Endothelial cell of umbilical vein (primary cell): ENCODE results near the gene NME2. TPM values are rescaled to one million over a fixed set of nuclear protein-coding genes. Genes with fewer than 3 reads are reported as not detected.

Source experiments
- BruUV-seq: library from RNA; stranded (reverse); fragments of 400-500 nt; replicated peaks from 2 replicates; lab custom pipeline; 2021; lab: Mats Ljungman, UMichigan
- CTCF ChIA-PET: fragments of 300-600, 350-600 bp; sonication (Branson Sonifier 250); formaldehyde crosslinking; loops from one replicate; lab custom pipeline; 2021; ENCODE audit warnings: antibody characterized with exemption, inconsistent platforms; lab: Charles Lee
- POLR2A ChIA-PET: fragments of 300-600, 350-600 bp; sonication (Branson Sonifier 250); formaldehyde crosslinking; loops from one replicate; lab custom pipeline; 2021; ENCODE audit warnings: antibody characterized with exemption, inconsistent platforms; lab: Charles Lee
- DNase-seq: peaks from one replicate; pipeline ENCODE4 v3.0.0-alpha.2; 2011; ENCODE audit warnings: low read depth, low spot score
- FAIRE-seq: peaks from 2 replicates; lab custom pipeline; 2011; peaks lifted over from hg19 to GRCh38; lab: Jason Lieb, UNC
- H2AFZ ChIP-seq: 2 replicates; pipeline ENCODE4 v1.6.0; 2012; ENCODE audit warnings: low read depth, low read length, control low read depth, inconsistent platforms
- H3K27ac ChIP-seq: 2 replicates; pipeline ENCODE4 v1.5.1; 2011; ENCODE audit warnings: low read depth, mild to moderate bottlenecking, control low read depth, low read length, moderate library complexity; ENCODE audit not compliant: insufficient read depth
- H3K27me3 ChIP-seq, 2 experiments: 2 replicates each; pipeline versions ENCODE4 v1.6.0 to v1.6.1; 2011; ENCODE audit warnings: low read length in 2 of 2, mixed read lengths in 1 of 2; ENCODE audit not compliant: control insufficient read depth in 2 of 2, insufficient read depth in 2 of 2
- H3K36me3 ChIP-seq, 2 experiments: 2 replicates in 1 of 2; 3 replicates in 1 of 2; pipeline ENCODE4 v1.5.1; 2011; ENCODE audit warnings: low read length in 2 of 2, mild to moderate bottlenecking in 1 of 2, moderate library complexity in 1 of 2; ENCODE audit not compliant: control insufficient read depth in 2 of 2, insufficient read depth in 2 of 2; ENCODE audit errors: extremely low read depth in 1 of 2
- H3K4me1 ChIP-seq: 3 replicates; pipeline ENCODE4 v1.5.1; 2011; ENCODE audit warnings: mild to moderate bottlenecking, low read length; ENCODE audit not compliant: control insufficient read depth, insufficient read depth; ENCODE audit errors: extremely low read depth
- H3K4me2 ChIP-seq: 2 replicates; pipeline ENCODE4 v1.6.1; 2011; ENCODE audit warnings: low read length, control low read depth, mixed read lengths; ENCODE audit not compliant: insufficient read depth
- H3K4me3 ChIP-seq, 3 experiments: fragments of 200-600 bp in 1 of 3; sonication (generic), shearing (Covaris generic) in 1 of 3; replicated peaks in 1 of 3; 2 replicates each; pipeline ENCODE4 v1.5.1; 2011 to 2016; ENCODE audit warnings: control low read depth in 3 of 3, low read length in 3 of 3, mild to moderate bottlenecking in 2 of 3, inconsistent platforms in 1 of 3, low read depth in 1 of 3, moderate library complexity in 1 of 3; ENCODE audit not compliant: insufficient read depth in 1 of 3
- H3K79me2 ChIP-seq: 2 replicates; pipeline ENCODE4 v1.6.0; 2012; ENCODE audit warnings: low read length, inconsistent platforms; ENCODE audit not compliant: control insufficient read depth, insufficient read depth
- H3K9ac ChIP-seq: replicated peaks from 2 replicates; pipeline ENCODE3; 2011; ENCODE audit warnings: low read length, control low read depth; ENCODE audit not compliant: insufficient read depth; ENCODE audit errors: extremely low read depth
- H3K9me1 ChIP-seq: replicated peaks from 3 replicates; pipeline ENCODE4 v1.6.0; 2011; ENCODE audit warnings: mild to moderate bottlenecking, low read length; ENCODE audit not compliant: control insufficient read depth, insufficient read depth; ENCODE audit errors: extremely low read depth
- H3K9me3 ChIP-seq: replicated peaks from 2 replicates; pipeline ENCODE4 v1.5.1; 2012; ENCODE audit warnings: low read length, inconsistent platforms; ENCODE audit not compliant: control insufficient read depth, insufficient read depth
- H4K20me1 ChIP-seq: replicated peaks from 2 replicates; pipeline ENCODE3; 2011; ENCODE audit warnings: mild to moderate bottlenecking, low read length; ENCODE audit not compliant: control insufficient read depth, insufficient read depth; ENCODE audit errors: extremely low read depth
- EZH2 ChIP-seq: IDR thresholded peaks from 2 replicates; pipeline ENCODE4 v1.6.1; 2012; ENCODE audit warnings: borderline replicate concordance, low read depth, mild to moderate bottlenecking, moderate library complexity, low read length, inconsistent platforms; ENCODE audit not compliant: severe bottlenecking
- MAX ChIP-seq: IDR thresholded peaks from 2 replicates; pipeline ENCODE4 v1.6.1; 2011; ENCODE audit not compliant: insufficient read depth, insufficient read length
- MYC ChIP-seq: IDR thresholded peaks from one replicate; pipeline ENCODE4 v1.6.1; 2011; ENCODE audit warnings: mild to moderate bottlenecking, low read depth, low read length
- POLR2A ChIP-seq: IDR thresholded peaks from 2 replicates; pipeline ENCODE4 v1.6.1; 2012; ENCODE audit warnings: low read depth, mild to moderate bottlenecking, control low read depth, low read length
- dilution Hi-C: fragments of 300-500 bp; cut with MboI; formaldehyde crosslinking; loops from one replicate; pipeline ENCODE4 v1.15.0; 2019; ENCODE audit warnings: low sequenced_read_pairs; ENCODE audit not compliant: extremely low pct_ligation_motif_present
- intact Hi-C: fragments of 100-400 bp; cut with micrococcal nuclease; formaldehyde crosslinking; loops from one replicate; pipeline ENCODE4 v1.10.0; 2022
- polyA plus RNA-seq, 4 experiments: library from polyadenylated mRNA; depleted of rRNA in 3 of 4; stranded (reverse) in 3 of 4; unstranded in 1 of 4; fragments of >200 nt; gene quantifications; 2 replicates each; pipeline versions ENCODE4 v1.2.1 to v1.2.3, GENCODE V29; 2011 to 2012; ENCODE audit warnings: missing spikeins in 1 of 4
- total RNA-seq: library from RNA; stranded (reverse); gene quantifications from 2 replicates; pipeline ENCODE4 v1.2.3, GENCODE V29; 2021

Gene NME2
- total and polyA plus RNA-seq, 2 donors (not counting 3 experiments of a cell fraction or from before 2014, with no cell fraction given): 555 to 833 TPM

DNA sequence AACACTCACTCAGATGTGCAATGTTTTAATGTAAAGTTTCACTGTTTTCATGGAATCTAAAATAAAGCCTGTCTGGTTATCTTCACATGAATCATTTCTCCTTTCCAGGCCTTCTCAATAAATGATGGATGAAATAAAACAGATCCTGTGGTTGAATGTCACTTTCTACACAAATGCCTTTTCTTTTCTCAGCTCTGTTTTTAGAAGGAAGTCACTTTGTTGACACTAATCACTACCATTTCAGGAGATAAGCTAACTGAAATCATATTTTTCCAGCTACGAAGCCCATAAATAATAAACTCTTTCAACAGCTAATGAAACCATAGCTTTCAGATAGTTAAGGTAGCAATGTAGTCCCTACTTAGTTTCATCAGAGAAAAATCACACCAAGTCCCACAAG, 17.9 kb downstream of the NME2 start:
- Histone ChIP-seq H2AFZ (no peak overlapping the region), H3K27me3 (no peaks in the 10 kb centered on the region), H3K4me3 (no peak overlapping the region), H3K9ac (no peak overlapping the region), H3K4me2 (peak overlapping the region; percentile 59), H3K9me3 (no peaks in the 10 kb centered on the region), H3K79me2 (no peaks in the 10 kb centered on the region), H3K27ac (no peak overlapping the region), H3K36me3 (peaks cover 0 to 3% of the 10 kb centered on the region in 2 experiments), H3K9me1 (no peaks in the 10 kb centered on the region), H4K20me1 (no peaks in the 10 kb centered on the region), H3K4me1 (peaks cover 17% of the 10 kb centered on the region)
- POLR2A ChIA-PET: no interaction called here
- dilution Hi-C loops: no loop called here
- no peak for TF ChIP-seq EZH2
- peak; percentile 22 for TF ChIP-seq POLR2A
- peak; percentile 81 for DNase-seq
- BruUV-seq: no TSS peak
- intact Hi-C loops: no loop called here
- peak; percentile 72 for FAIRE-seq
- CTCF ChIA-PET: interaction anchor here (0.6 to 1.7 kb wide), 5 partner anchors 11 to 305 kb away, joined by 3 to 8 read pairs (median 3); partner anchors contain the start of gene NME2

DNA sequence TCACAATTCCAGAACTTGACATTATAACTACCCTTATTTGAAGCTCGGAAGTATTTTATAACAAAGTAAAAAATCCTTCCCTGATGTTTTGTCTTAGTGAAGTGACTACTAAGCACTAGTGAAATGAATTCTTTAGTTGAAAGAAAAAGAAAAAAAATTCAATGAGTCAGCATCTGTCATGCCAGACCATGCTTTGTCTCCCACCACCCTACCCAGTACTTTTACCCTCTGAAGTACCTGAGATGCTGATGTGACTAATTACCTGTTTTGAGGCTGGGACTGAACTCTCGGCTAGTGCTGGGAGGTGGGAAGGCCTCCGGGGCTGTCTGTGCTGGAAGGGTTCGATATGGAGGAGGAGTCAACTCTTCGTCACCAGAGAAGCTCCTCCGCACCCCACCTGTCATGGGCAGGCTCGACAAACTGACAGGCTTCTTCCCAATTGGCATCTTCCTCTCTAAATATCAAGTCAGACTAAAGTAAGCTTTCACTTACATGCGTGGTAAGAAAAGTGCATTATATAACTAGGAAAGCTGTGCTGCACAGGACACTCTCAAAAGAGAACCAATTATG, 19.6 kb downstream of the NME2 start:
- Histone ChIP-seq H3K79me2 (no peaks in the 10 kb centered on the region), H3K4me1 (peaks cover 17% of the 10 kb centered on the region), H3K4me3 (no peak overlapping the region), H3K27ac (no peak overlapping the region), H2AFZ (no peak overlapping the region), H3K4me2 (no peak overlapping the region), H3K27me3 (no peaks in the 10 kb centered on the region), H3K9me3 (no peaks in the 10 kb centered on the region), H3K9ac (no peak overlapping the region), H4K20me1 (no peaks in the 10 kb centered on the region), H3K36me3 (peaks cover 0 to 11% of the 10 kb centered on the region in 2 experiments), H3K9me1 (no peaks in the 10 kb centered on the region)
- DNase-seq (no peak), FAIRE-seq (no peak)
- BruUV-seq: no TSS peak
- ChIA-PET CTCF (interaction anchor here (1.7 kb wide), 1 partner anchor 29 kb away, joined by 4 read pairs; no protein-coding TSS in a partner anchor), POLR2A (no interaction called here)
- dilution Hi-C loops (no loop called here), intact Hi-C loops (no loop called here)
- TF ChIP-seq MYC (no peak), MAX (no peak)
